ENCODE results near the gene NRG3.
A peak's percentile ranks its signal among the peaks of the same experiment; 100 is the strongest.

The NRG3 gene

GRCh38 chr10:82750538-82750937 lies 875.5 kb downstream of the NRG3 start:
- Histone ChIP-seq H3K9ac (ENCODE audit: low read length) (no peak overlapping the region), H3K4me1 (ENCODE audit: control insufficient read depth in 1 of 2, insufficient read depth in 2 of 2, low read length in 2 of 2) (no peaks in the 10 kb centered on the region), H4K8ac (ENCODE audit: low read depth, low read length) (no peak overlapping the region), H2BK120ac (ENCODE audit: insufficient read depth, low read length, poor library complexity) (no peak overlapping the region), H3K27ac (ENCODE audit: low read depth, low read length) (no peak overlapping the region), H3K4ac (ENCODE audit: low read depth, low read length) (no peak overlapping the region), H3K23ac (ENCODE audit: low read length) (no peak overlapping the region), H4K12ac (ENCODE audit: low read depth, low read length) (no peak overlapping the region), H3K9me3 (ENCODE audit: insufficient read depth, low read depth, low read length) (no peaks in the 10 kb centered on the region), H3K36me3 (ENCODE audit: control insufficient read depth in 1 of 2, insufficient read depth in 2 of 2, low read length in 2 of 2) (no peaks in the 10 kb centered on the region), H3K4me3 (ENCODE audit: low read depth, low read length) (no peak overlapping the region), H3K79me1 (ENCODE audit: low read length) (no peaks in the 10 kb centered on the region), H3K79me2 (ENCODE audit: control insufficient read depth, insufficient read depth, low read length, poor library complexity) (no peaks in the 10 kb centered on the region), H4K91ac (ENCODE audit: low read depth, low read length) (no peak overlapping the region), H3K27me3 (ENCODE audit: insufficient read depth, low read length) (no peaks in the 10 kb centered on the region), H3K14ac (ENCODE audit: low read length) (no peak overlapping the region), H2AK5ac (ENCODE audit: low read length) (no peak overlapping the region), H2BK5ac (ENCODE audit: low read depth, low read length, poor library complexity) (no peak overlapping the region), H3K18ac (ENCODE audit: low read length) (no peak overlapping the region), H2AFZ (ENCODE audit: insufficient read depth, low read length, poor library complexity) (no peak overlapping the region), H2BK12ac (ENCODE audit: low read length) (no peak overlapping the region), H3K4me2 (ENCODE audit: low read length) (no peak overlapping the region)
- DNase-seq: peak in 1 of 2 donors; percentile 17

- Histone ChIP-seq H3K79me2 (ENCODE audit: control insufficient read depth, insufficient read depth, low read length, poor library complexity) (no peaks in the 10 kb centered on the region), H3K4me2 (ENCODE audit: low read length) (no peak overlapping the region), H2BK5ac (ENCODE audit: low read depth, low read length, poor library complexity) (no peak overlapping the region), H3K4me3 (ENCODE audit: low read depth, low read length) (no peak overlapping the region), H3K36me3 (ENCODE audit: control insufficient read depth in 1 of 2, insufficient read depth in 2 of 2, low read length in 2 of 2) (no peaks in the 10 kb centered on the region), H3K4me1 (ENCODE audit: control insufficient read depth in 1 of 2, insufficient read depth in 2 of 2, low read length in 2 of 2) (no peaks in the 10 kb centered on the region), H3K23ac (ENCODE audit: low read length) (no peak overlapping the region), H4K12ac (ENCODE audit: low read depth, low read length) (no peak overlapping the region), H3K9ac (ENCODE audit: low read length) (no peak overlapping the region), H3K9me3 (ENCODE audit: insufficient read depth, low read depth, low read length) (no peaks in the 10 kb centered on the region), H2BK120ac (ENCODE audit: insufficient read depth, low read length, poor library complexity) (no peak overlapping the region), H3K27ac (ENCODE audit: low read depth, low read length) (no peak overlapping the region), H3K14ac (ENCODE audit: low read length) (no peak overlapping the region), H2BK12ac (ENCODE audit: low read length) (no peak overlapping the region), H2AK5ac (ENCODE audit: low read length) (no peak overlapping the region), H3K27me3 (ENCODE audit: insufficient read depth, low read length) (no peaks in the 10 kb centered on the region), H2AFZ (ENCODE audit: insufficient read depth, low read length, poor library complexity) (no peak overlapping the region), H3K18ac (ENCODE audit: low read length) (no peak overlapping the region), H3K4ac (ENCODE audit: low read depth, low read length) (no peak overlapping the region), H3K79me1 (ENCODE audit: low read length) (no peaks in the 10 kb centered on the region), H4K8ac (ENCODE audit: low read depth, low read length) (no peak overlapping the region), H4K91ac (ENCODE audit: low read depth, low read length) (no peak overlapping the region)
- DNase-seq: no peak
- no CpG with 5 or more reads among the region's 3 CpGs for WGBS (ENCODE audit: extremely low coverage, insufficient coverage, insufficient read length)
Measured at GRCh38 chr10:82757397-82757796, 882.4 kb downstream of the NRG3 start.

GRCh38 chr10:82757901-82758300 lies 882.9 kb downstream of the NRG3 start:
- no peak overlapping the region for H2BK5ac ChIP-seq (ENCODE audit: low read depth, low read length, poor library complexity)

GRCh38 chr10:82759050-82759449 lies 884.1 kb downstream of the NRG3 start:
- no peak overlapping the region for H4K8ac ChIP-seq (ENCODE audit: low read depth, low read length)
- H3K18ac ChIP-seq (ENCODE audit: low read length): no peak overlapping the region
- no peak overlapping the region for H3K4me2 ChIP-seq (ENCODE audit: low read length)
- no peak overlapping the region for H2AK5ac ChIP-seq (ENCODE audit: low read length)
- no peaks in the 10 kb centered on the region for H3K79me2 ChIP-seq (ENCODE audit: control insufficient read depth, insufficient read depth, low read length, poor library complexity)
- WGBS (ENCODE audit: extremely low coverage, insufficient coverage, insufficient read length): no CpG with 5 or more reads among the region's 1 CpG
- no peak overlapping the region for H3K4ac ChIP-seq (ENCODE audit: low read depth, low read length)
- no peak overlapping the region for H4K91ac ChIP-seq (ENCODE audit: low read depth, low read length)
- no peak overlapping the region for H3K14ac ChIP-seq (ENCODE audit: low read length)
- no peak overlapping the region for H3K23ac ChIP-seq (ENCODE audit: low read length)
- no peak overlapping the region for H2BK120ac ChIP-seq (ENCODE audit: insufficient read depth, low read length, poor library complexity)
- no peaks in the 10 kb centered on the region for H3K27me3 ChIP-seq (ENCODE audit: insufficient read depth, low read length)
- no peak for DNase-seq
- H3K27ac ChIP-seq (ENCODE audit: low read depth, low read length): no peak overlapping the region
- H3K9me3 ChIP-seq (ENCODE audit: insufficient read depth, low read depth, low read length): no peaks in the 10 kb centered on the region
- no peaks in the 10 kb centered on the region for H3K79me1 ChIP-seq (ENCODE audit: low read length)
- H3K9ac ChIP-seq (ENCODE audit: low read length): no peak overlapping the region
- no peak overlapping the region for H3K4me3 ChIP-seq (ENCODE audit: low read depth, low read length)
- no peak overlapping the region for H2BK12ac ChIP-seq (ENCODE audit: low read length)
- H4K12ac ChIP-seq (ENCODE audit: low read depth, low read length): no peak overlapping the region
- no peaks in the 10 kb centered on the region for H3K4me1 ChIP-seq (ENCODE audit: control insufficient read depth in 1 of 2, insufficient read depth in 2 of 2, low read length in 2 of 2)
- H3K36me3 ChIP-seq (ENCODE audit: control insufficient read depth in 1 of 2, insufficient read depth in 2 of 2, low read length in 2 of 2): no peaks in the 10 kb centered on the region
- no peak overlapping the region for H2BK5ac ChIP-seq (ENCODE audit: low read depth, low read length, poor library complexity)
- no peak overlapping the region for H2AFZ ChIP-seq (ENCODE audit: insufficient read depth, low read length, poor library complexity)

More at GRCh38 chr10:82757901-82758300, 882.9 kb downstream of the NRG3 start:
- H3K9ac ChIP-seq (ENCODE audit: low read length): no peak overlapping the region
- no peak overlapping the region for H2AK5ac ChIP-seq (ENCODE audit: low read length)
- no peaks in the 10 kb centered on the region for H3K79me1 ChIP-seq (ENCODE audit: low read length)
- H2AFZ ChIP-seq (ENCODE audit: insufficient read depth, low read length, poor library complexity): no peak overlapping the region
- no peaks in the 10 kb centered on the region for H3K9me3 ChIP-seq (ENCODE audit: insufficient read depth, low read depth, low read length)
- no peak overlapping the region for H3K4ac ChIP-seq (ENCODE audit: low read depth, low read length)
- no peak overlapping the region for H2BK120ac ChIP-seq (ENCODE audit: insufficient read depth, low read length, poor library complexity)
- no peak overlapping the region for H3K23ac ChIP-seq (ENCODE audit: low read length)
- H3K36me3 ChIP-seq (ENCODE audit: control insufficient read depth in 1 of 2, insufficient read depth in 2 of 2, low read length in 2 of 2): no peaks in the 10 kb centered on the region
- DNase-seq: no peak
- H3K4me1 ChIP-seq (ENCODE audit: control insufficient read depth in 1 of 2, insufficient read depth in 2 of 2, low read length in 2 of 2): no peaks in the 10 kb centered on the region
- no peak overlapping the region for H3K18ac ChIP-seq (ENCODE audit: low read length)
- no peaks in the 10 kb centered on the region for H3K79me2 ChIP-seq (ENCODE audit: control insufficient read depth, insufficient read depth, low read length, poor library complexity)
- H3K4me3 ChIP-seq (ENCODE audit: low read depth, low read length): no peak overlapping the region
- H3K27me3 ChIP-seq (ENCODE audit: insufficient read depth, low read length): no peaks in the 10 kb centered on the region
- no peak overlapping the region for H3K27ac ChIP-seq (ENCODE audit: low read depth, low read length)
- no peak overlapping the region for H4K12ac ChIP-seq (ENCODE audit: low read depth, low read length)
- no peak overlapping the region for H4K8ac ChIP-seq (ENCODE audit: low read depth, low read length)
- no peak overlapping the region for H3K4me2 ChIP-seq (ENCODE audit: low read length)
- no peak overlapping the region for H4K91ac ChIP-seq (ENCODE audit: low read depth, low read length)
- no peak overlapping the region for H3K14ac ChIP-seq (ENCODE audit: low read length)
- no peak overlapping the region for H2BK12ac ChIP-seq (ENCODE audit: low read length)

GRCh38 chr10:82762641-82763040 lies 887.6 kb downstream of the NRG3 start:
- H3K79me2 ChIP-seq (ENCODE audit: control insufficient read depth, insufficient read depth, low read length, poor library complexity): no peaks in the 10 kb centered on the region

More at GRCh38 chr10:82762641-82763040, 887.6 kb downstream of the NRG3 start:
- H3K36me3 ChIP-seq (ENCODE audit: control insufficient read depth in 1 of 2, insufficient read depth in 2 of 2, low read length in 2 of 2): no peaks in the 10 kb centered on the region
- H3K79me1 ChIP-seq (ENCODE audit: low read length): no peaks in the 10 kb centered on the region
- H4K91ac ChIP-seq (ENCODE audit: low read depth, low read length): no peak overlapping the region
- H2BK120ac ChIP-seq (ENCODE audit: insufficient read depth, low read length, poor library complexity): no peak overlapping the region
- H2AK5ac ChIP-seq (ENCODE audit: low read length): no peak overlapping the region
- no peak overlapping the region for H3K4me3 ChIP-seq (ENCODE audit: low read depth, low read length)
- H4K8ac ChIP-seq (ENCODE audit: low read depth, low read length): no peak overlapping the region
- no peak overlapping the region for H2AFZ ChIP-seq (ENCODE audit: insufficient read depth, low read length, poor library complexity)
- H3K23ac ChIP-seq (ENCODE audit: low read length): no peak overlapping the region
- H3K4ac ChIP-seq (ENCODE audit: low read depth, low read length): no peak overlapping the region
- no peak overlapping the region for H3K9ac ChIP-seq (ENCODE audit: low read length)
- no peak overlapping the region for H3K18ac ChIP-seq (ENCODE audit: low read length)
- no peaks in the 10 kb centered on the region for H3K27me3 ChIP-seq (ENCODE audit: insufficient read depth, low read length)
- H3K14ac ChIP-seq (ENCODE audit: low read length): no peak overlapping the region
- H3K9me3 ChIP-seq (ENCODE audit: insufficient read depth, low read depth, low read length): no peaks in the 10 kb centered on the region
- no peaks in the 10 kb centered on the region for H3K4me1 ChIP-seq (ENCODE audit: control insufficient read depth in 1 of 2, insufficient read depth in 2 of 2, low read length in 2 of 2)
- H3K27ac ChIP-seq (ENCODE audit: low read depth, low read length): no peak overlapping the region
- DNase-seq: no peak
- H4K12ac ChIP-seq (ENCODE audit: low read depth, low read length): no peak overlapping the region
- H2BK5ac ChIP-seq (ENCODE audit: low read depth, low read length, poor library complexity): no peak overlapping the region
- H3K4me2 ChIP-seq (ENCODE audit: low read length): no peak overlapping the region
- no peak overlapping the region for H2BK12ac ChIP-seq (ENCODE audit: low read length)
- no CpG with 5 or more reads among the region's 2 CpGs for WGBS (ENCODE audit: extremely low coverage, insufficient coverage, insufficient read length)
